HG03039 (cell line): ENCODE measurements around the gene CECR2.
"Not testable (repeated sequence)": the region's sequence is repeated elsewhere in the genome, so short reads cannot be mapped to it uniquely, and the experiment has no call there.

Source experiments
- ATAC-seq: cut with Tn5 transposase; IDR thresholded peaks from one replicate; pipeline ENCODE4 v1.9.1; 2021; ENCODE audit warnings: mild to moderate bottlenecking, moderate library complexity; ENCODE audit not compliant: unreplicated experiment

Gene CECR2

DNA sequence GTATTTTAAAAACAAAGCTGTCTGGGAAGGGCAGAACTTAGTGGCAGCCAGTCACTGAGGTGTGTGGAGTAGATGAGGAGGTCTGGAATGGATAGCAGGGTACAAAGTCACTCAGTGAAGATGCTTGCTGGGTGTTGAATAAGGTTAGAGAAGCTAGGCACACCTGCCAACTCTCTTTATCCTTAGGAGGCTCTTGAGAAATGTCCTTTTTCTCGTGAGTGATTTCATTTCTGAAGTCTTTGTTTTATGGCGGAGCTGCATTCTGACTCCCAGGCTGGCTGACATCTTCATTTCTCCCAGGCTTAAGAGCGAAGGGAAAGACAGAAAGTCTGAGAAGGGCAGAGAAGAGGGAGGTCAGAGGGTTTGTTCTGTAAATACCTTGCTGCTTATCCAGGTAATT is 31.0 kb downstream of the CECR2 start:
- no peak for ATAC-seq

DNA sequence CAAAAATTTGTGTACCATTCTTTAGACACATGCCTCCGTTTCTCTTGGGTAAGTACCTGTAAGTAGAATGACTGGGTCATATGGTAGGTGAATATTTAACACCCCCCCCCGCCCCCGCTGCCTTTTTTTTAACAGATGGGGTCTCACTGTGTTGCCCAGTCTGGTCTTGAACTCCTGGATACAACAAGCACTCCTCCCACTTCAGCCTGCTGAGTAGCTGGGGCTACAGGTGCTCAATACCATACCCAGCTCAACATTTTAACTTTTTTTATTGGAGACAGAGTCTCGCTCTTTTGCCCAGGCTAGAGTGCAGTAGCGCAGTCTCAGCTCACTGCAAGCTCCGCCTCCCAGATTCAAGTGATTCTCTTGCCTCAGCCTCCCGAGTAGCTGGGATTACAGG is 32.5 kb downstream of the CECR2 start:
- no peak for ATAC-seq

DNA sequence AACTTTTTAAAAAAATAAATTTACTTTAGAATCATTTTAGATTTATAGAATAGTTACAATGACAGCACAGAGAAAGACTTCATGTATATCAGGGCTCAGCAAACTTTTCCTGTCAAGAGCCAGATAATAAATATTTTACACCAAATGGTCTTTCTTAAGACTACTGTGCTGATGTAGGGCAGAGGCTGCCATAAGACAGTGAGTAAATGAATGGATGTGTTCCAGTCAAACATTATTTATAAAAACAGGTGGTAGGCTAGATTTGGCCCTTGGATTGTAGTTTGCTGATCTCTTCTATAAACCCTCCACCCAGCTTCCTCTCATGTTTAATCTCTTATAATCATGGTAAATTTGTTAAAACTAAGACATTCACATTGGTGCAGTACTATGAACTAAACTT is 33.0 kb downstream of the CECR2 start:
- ATAC-seq = no peak

DNA sequence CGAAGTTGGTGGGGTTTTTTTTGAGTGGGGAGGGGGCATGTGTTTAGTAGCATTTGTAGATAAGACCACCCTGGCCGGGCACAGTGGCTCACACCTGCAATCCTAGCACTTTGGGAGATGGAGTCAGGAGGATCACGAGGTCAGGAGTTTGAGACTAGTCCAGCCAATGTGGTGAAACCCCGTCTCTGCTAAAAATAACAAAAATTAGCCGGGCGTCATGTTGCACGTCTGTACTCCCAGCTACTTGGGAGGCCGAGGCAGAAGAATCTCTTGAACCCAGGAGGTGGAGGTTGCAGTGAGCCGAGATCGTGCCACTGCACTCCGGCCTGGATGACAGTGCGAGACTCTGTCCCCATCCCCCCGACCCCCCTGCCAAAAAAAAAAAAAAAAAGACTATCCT is 34.6 kb downstream of the CECR2 start:
- no peak for ATAC-seq

DNA sequence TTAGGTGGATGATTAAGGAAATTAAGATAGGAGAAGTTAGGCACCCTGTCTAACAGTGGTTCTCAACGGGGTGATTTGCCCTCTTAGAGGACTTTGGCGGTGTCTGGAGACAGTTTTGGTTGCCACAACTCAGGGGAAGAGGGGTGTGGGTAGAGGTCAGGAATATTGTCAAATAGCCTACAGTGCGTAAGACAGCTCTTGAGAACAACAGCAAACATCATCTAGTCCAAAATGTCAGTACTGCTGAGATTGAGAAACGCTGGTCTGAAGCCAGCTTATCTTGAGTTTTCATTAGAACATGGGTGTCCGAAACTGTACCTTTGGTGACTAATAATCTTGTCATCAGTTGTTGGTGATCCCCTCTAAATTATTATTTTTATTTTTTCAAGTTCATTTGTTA is 38.4 kb downstream of the CECR2 start:
- ATAC-seq = no peak

DNA sequence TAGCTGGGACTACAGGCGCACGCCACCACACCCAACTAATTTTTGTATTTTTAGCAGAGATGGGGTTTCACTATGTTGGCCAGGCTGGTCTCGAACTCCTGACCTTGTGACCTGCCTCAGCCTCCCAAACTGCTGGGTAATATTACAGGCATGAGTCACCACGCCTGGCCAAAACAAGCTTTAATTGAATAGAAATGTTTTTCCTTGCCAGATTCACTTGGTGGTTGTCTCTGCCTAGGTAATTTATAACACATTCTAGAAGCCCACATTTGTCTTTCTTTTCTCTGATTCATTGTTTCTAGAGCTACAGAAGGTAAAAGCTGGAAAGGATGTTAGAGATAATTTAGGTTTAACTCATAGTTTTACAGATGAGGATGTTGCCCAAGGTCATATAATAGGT is 41.3 kb downstream of the CECR2 start:
- ATAC-seq = no peak

DNA sequence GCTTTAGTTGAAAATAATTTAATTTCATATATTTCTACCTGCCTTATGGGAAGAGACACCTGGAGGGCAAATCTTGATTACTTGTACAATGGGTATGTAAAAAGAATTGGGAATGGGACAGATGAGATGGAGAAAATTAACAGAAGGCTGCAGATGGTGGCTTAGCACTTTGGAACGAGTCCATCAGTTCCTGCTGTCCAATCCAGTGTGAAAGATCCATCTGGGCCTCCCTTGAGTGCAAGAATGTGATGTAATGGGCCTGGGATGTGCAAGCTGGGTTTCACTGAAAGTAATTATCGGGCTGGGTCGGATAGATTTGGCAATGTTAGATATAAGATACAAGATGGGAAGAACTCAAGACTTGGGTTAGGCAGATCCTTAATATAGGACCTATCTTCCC is 42.0 kb downstream of the CECR2 start:
- ATAC-seq = no peak

DNA sequence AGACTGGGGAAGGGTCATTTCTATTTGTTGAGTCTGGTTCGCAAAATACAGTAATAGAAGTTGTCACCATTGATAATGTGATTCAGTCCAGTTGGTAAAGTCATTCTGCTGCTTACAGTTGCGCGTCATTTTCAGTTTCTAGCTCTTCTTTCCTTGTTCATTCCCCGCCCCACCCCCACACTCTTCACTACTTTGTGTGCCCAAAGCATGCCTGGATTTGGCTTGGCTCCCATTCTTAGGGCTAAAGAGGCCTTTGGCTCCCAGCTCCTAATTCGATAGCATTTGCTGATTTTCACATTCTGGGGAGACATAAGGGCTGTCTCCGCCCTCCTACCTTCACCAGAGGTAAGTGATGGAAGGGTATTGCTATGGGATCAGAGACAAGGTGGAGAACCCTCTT is 43.0 kb downstream of the CECR2 start:
- no peak for ATAC-seq

DNA sequence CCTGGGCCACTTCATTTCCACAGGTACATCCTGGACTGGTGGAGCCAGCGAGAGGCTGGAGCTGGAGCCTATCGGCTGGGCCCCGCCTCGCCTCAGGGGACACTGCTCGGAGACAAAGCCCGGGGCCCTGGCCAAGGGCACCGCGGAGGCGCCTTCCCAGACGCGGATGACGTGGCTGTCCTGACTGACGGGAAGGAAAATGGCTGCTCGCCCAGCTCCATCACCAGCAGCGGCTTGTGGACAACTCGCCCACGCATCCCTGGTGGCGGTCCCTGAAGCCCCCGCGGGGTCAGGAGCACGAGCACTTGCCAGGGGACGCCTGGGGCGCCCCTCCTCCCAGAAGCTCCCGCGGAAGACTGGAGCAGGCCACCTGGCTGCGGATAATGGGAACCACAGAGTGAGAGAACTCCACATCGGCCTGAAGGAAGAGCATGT is 49.6 kb downstream of the CECR2 start:
- no peak for ATAC-seq

DNA sequence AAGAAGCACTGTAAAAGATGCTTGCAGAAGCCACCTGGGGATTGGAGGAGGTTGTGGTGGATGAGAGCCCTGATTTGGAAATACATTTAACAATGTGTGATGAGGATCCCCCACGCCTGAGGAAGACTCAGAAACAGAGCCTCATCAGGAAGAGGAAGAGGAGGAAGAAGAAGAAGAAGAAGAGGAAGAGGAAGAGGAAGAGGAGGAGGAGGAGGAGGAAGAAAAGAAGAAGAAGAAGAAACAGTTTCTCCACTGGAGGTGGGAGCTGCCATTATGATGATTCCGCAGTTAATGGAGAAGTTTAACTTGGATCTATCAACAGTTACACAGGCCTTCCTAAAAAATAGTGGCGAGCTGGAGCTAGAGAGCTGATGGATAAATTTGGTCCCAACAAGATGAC is 50.1 kb downstream of the CECR2 start:
- ATAC-seq = no peak

DNA sequence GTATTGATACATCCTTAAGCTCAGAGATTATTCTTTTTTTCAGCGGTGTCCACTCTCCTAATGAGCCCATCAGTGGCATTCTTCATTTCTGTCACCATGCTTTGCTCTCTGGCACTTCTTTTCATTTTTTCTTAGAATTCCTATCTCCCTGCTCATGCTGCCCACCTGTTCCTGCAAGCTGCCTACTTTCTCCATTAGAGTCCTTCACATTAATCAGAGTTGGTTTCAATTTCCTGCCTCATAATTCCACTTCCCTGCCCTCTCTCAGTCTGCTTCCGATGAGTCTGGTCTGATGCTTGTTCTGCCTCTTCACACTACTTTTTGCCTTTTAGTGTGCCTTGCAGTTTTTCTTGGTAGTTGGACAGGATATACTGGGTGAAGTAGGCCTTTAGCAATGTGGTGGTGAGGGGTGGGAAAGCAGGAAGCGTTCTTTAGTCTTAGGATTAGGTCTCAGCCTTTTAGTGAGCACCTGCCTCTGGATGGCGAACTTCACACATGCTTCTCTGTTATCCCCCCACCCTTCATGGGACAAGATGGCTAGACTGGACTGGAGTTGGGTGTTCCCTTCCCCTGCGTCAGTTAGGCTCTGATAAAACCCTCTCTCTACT is 53.6 kb downstream of the CECR2 start:
- ATAC-seq = no peak

DNA sequence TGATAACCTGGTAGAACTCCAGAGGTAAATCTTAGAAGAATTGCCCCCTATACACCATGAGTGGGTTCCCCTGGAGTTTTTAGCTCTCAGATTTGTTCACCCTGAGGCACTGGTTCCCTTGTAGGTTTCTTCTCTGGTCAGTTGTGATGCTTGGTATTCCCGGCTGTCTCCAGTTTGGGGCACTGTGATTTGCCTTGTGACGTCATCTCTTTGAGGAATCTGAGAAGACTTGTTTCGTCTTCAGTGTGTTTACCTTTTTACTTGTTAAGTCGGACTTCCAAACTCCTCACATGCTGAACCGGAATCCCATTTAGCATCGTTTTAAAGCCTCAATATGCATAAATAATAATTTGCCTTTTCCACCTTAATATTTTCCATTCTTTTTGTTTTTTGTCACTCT is 54.4 kb downstream of the CECR2 start:
- no peak for ATAC-seq

DNA sequence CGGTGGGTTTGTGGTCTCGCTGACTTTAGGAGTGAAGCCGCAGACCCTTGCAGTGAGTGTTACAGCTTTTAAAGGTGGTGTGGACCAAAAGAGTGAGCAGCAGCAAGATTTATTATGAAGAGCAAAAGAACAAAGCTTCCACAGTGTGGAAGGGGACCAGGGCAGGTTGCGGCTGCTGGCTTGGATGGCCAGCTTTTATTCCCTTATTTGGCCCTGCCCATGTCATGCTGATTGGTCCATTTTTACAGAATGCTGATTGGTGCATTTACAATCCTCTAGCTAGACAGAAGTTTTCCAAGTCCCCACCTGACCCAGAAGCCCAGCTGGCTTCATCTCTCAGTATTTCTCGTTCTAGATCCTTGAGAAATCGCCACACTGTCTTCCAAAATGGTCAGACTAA is 58.3 kb downstream of the CECR2 start:
- not testable (repeated sequence) for ATAC-seq

DNA sequence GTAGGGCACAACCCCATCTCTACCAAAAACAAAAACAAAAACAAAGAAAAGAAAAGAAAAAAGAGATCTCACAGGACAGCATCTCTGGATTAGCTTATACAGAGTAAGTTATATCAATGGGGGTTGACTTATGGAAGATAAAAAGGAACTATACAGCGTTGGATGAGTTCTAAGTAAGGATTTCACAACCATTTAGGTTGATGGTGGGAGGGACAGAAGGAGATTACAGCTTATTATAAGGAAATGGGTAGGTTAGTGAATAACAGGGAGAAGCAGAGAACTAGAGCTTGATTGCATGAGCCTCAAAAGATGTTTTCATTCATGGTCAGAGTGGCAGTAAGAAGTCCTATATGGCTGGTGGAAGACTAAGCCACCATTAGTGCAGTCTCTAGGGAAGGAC is 60.3 kb downstream of the CECR2 start:
- no peak for ATAC-seq

DNA sequence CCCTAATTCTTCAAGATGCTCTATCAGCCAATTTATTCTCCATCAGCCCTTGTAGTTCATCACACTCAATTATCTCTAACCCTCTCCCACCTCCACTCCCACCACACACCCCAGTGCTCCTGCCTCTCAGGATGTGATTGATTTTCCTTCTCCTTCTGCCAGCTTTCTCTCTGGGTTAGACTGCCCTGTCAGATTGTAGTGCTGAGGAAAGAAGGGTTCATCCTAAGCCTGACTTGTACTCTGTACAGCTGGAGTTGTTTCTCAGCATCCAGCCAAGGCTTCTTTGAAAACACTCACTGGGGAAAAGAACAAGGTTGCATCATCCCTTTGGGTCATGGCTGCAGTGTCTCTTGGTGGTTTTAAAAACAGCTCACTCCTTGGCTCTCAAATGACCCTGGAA is 61.2 kb downstream of the CECR2 start:
- no peak for ATAC-seq

DNA sequence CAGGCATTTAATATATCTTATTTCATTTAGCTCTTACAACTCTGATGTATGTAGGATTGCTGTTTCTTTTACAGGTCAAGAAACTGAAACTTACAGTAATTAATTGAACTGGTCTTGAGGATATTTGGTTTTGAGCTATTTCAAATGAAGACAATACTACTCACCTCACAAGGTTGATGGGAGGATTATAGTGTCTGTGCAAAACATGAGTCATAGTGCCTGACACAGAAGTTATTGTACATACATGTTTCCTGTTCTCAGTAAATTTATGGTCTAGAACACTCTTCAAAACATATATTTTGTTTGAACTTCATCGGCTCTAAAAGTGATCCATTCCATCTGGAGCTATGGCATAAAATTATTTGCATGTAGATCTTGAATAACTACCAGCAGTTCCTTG is 61.9 kb downstream of the CECR2 start:
- ATAC-seq = no peak

DNA sequence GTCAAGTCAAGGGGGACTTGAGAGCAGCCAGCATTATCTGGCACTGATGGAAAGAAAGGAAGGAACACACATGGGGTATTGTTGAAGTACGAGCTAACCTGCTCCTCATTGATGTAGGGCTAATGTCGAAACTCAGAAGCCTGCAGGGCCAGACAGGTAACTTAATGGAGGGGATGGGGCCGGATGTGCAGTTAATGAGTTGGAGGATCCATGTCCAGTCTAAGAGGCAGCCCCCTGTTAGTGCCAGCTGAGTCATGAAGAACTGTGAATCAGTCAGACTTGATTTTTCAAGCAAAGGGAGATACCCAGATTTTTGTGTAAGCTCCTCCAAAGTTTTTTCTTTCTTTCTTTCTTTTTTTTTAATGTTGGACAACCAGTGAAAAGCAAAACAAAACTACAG is 65.6 kb downstream of the CECR2 start:
- no peak for ATAC-seq

DNA sequence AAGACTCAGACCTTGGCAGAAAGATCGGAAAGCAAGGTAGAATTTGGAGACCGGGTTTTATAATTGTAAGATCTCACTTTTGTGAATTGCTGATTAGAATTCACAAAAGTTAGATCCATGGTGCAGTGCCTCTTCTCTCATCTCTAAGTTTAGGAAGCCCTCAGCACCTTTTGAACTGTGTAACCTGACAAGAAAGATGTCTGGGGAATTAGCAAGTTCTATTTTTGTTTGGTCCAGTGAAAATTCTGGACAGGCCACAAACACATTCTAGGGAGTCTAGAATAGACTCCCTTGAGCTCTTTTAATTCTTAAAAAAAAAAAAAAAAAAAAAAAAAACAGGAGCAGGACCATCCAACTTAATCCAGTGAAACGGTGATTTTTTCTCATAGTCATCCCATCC is 66.1 kb downstream of the CECR2 start:
- ATAC-seq = no peak

DNA sequence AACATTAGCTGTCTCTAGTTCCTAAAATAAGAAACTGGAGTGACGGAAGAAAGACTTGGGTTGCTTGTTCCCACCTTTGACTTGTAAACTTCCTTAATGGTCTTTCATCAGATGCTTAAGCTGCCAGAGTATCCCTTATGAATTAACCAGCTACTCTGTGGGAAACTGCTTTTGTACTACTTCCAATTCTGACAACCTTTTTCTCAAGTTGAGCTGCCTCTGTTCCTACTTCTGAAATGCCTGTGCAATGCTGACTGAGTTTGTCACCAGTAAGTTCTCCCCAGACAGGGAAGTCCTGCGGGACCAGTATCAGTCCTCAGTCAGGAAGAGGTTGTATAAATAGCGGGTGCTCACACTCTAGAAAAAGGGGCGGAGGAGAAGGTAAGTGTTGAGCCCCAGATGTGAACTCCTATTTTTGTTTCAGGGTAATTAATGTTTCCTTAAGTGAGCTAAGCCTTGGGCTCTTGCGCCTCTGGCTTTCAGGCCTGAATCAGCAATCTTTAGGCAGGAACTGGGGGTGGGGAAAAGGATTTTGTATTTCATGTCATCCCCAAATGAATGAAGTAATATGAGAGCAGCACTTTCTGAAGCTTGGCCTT is 67.2 kb downstream of the CECR2 start:
- no peak for ATAC-seq

DNA sequence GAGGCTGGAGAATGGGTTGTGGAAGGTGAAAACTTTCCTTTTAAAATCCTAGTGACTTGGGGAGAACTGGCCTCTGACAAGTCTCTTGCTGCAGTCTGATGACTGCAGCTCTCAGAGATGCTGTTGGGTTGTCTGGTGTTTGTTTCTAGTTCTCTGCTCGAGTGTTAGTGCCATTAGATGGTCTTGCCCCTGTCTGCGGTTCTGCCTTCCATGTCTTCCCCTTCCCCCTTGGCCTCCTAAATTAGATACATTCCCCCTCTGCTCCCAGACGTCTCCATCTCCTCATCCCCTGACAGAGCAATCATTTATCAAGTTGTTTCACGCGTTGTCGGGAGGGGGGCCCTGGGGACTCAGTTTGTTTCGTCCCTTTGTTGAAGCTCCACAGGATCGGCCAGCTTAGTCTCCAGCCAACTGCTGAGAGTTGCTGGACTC is 67.7 kb downstream of the CECR2 start:
- no peak for ATAC-seq

DNA sequence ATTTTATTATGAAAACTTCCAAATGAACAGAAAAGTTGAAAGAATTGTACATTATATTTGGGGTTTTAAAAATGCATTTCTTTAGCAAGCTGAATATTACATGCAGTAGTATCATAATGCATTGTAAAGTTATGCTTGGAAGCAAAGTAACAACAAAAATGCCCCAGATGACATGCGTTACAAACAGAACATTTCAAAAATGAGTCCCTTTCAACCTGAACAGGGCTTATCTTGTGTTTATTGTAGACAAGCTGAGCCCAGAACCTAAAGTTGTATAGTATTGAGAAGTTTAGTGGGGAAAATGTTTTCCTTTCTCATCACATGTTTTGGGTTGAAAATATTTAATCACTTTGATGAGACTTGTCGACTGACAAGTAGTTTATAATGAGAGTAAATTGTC is 68.8 kb downstream of the CECR2 start:
- no peak for ATAC-seq

DNA sequence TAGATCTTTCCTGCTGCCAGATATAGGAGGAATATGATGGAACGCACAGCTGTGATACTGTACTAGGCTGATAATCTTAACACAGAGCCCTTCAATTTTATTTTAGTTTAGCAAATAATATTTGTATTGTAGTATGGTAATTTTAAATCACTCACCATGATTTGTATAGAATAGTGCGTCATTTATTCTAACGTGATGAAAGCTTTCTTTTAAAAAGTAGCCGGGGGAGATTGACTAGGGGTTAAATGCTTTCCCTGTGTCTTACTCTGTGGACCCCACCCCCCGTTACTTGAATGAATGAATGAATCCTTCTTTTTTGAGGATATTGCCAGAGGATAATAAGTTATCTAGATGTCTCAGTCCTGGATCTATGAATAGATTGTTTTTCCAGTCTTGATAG is 72.1 kb downstream of the CECR2 start:
- ATAC-seq = no peak
